NOMO-1 (cell line): Measurements from ENCODE around the gene AHCYL1.

Source experiments
- DNase-seq, 2 experiments: peaks; one replicate each; lab custom pipeline; 2025; ENCODE audit not compliant: unreplicated experiment in 2 of 2; lab: John Stamatoyannopoulos, UW

AHCYL1 gene

GRCh38 chr1:109975718-109976117 lies 8.8 kb upstream of the AHCYL1 start:
- DNase-seq, result no peak

GRCh38 chr1:109976762-109977161 lies 7.8 kb upstream of the AHCYL1 start:
- no peak for DNase-seq

- DNase-seq, result no peak
These were observed 7.3 kb upstream of the AHCYL1 start for GRCh38 chr1:109977225-109977624.

- no peak for DNase-seq
These were observed 6.7 kb upstream of the AHCYL1 start for GRCh38 chr1:109977657-109978378.

GRCh38 chr1:109978761-109979488 lies 5.6 kb upstream of the AHCYL1 start:
- DNase-seq, result no peak

GRCh38 chr1:109979489-109980091 lies 5.0 kb upstream of the AHCYL1 start:
- DNase-seq, result no peak

GRCh38 chr1:109980324-109981003 lies 4.1 kb upstream of the AHCYL1 start:
- DNase-seq, result no peak

GRCh38 chr1:109981004-109981335 lies 3.6 kb upstream of the AHCYL1 start:
- no peak for DNase-seq

GRCh38 chr1:109983380-109984189 lies 980 bp upstream of the AHCYL1 start:
- DNase-seq, result no peak

- DNase-seq, result peak in 1 of 2 experiments; percentile 40
These were observed 442 bp upstream of the AHCYL1 start for GRCh38 chr1:109984190-109984455.

GRCh38 chr1:109985247-109986053 lies 885 bp downstream of the AHCYL1 start:
- DNase-seq, result peak in 1 of 2 experiments; percentile 14

- DNase-seq, result no peak
These were observed 1.5 kb downstream of the AHCYL1 start for GRCh38 chr1:109986054-109986444.

GRCh38 chr1:109988349-109988914 lies 3.9 kb downstream of the AHCYL1 start:
- DNase-seq, result no peak

GRCh38 chr1:109989506-109990301 lies 5.1 kb downstream of the AHCYL1 start:
- peak in 1 of 2 experiments; percentile 47 for DNase-seq

GRCh38 chr1:109990302-109990653 lies 5.7 kb downstream of the AHCYL1 start:
- peak in 1 of 2 experiments; percentile 41 for DNase-seq

- no peak for DNase-seq
These were observed 6.9 kb downstream of the AHCYL1 start for GRCh38 chr1:109991400-109991925.

GRCh38 chr1:109993885-109994284 lies 9.3 kb downstream of the AHCYL1 start:
- DNase-seq, result no peak

GRCh38 chr1:109994654-109995053 lies 10.1 kb downstream of the AHCYL1 start:
- DNase-seq, result no peak

- DNase-seq, result no peak
These were observed 11.0 kb downstream of the AHCYL1 start for GRCh38 chr1:109995536-109995935.
